Left cardiac atrium (tissue), 4 donors: Measurements from ENCODE around the gene SDCCAG8. TPM values are rescaled to one million over a fixed set of nuclear protein-coding genes. Genes with fewer than 3 reads are reported as not detected.

ENCODE experiments used
- ATAC-seq, 2 donors: fragments of 200-7000 bp; cut with Tn5 transposase; one replicate each; pipeline ENCODE4 v1.9.1; 2020; ENCODE audit warnings: mild to moderate bottlenecking in 2 of 2, moderate library complexity in 2 of 2
- DNase-seq: peaks from one replicate; pipeline ENCODE4 v3.0.0-alpha.2; 2020
- intact Hi-C, 2 donors: fragments of 100-400 bp; cut with DNase I; formaldehyde crosslinking; loops; one replicate each; pipeline versions ENCODE4 v1.14.1 to v1.15.1; 2022 to 2023
- microRNA-seq, 2 donors: library from miRNA; unstranded; fragments of <30 nt; microRNA quantifications; one replicate each; pipeline ENCODE4 v1.2.0, GENCODE V29; 2020
- total RNA-seq, 2 donors: library from RNA; stranded (reverse); fragmentation: NEBNext Ultra II Directional; extraction: Animal tissue kit (Norgen Biotek cat#: 25700); gene quantifications; one replicate each; pipeline ENCODE4 v1.2.1, GENCODE V29; 2021
- donor health status: DM: no; HTN: yes; CAD: no.
- donor health status: DM: no; HTN: yes; CAD: no; lungs with severe emphysema.
- donor health status: DM: yes; HTN: yes; CAD: no.
- donor health status: Dilated cardiomyopathy.

SDCCAG8 gene
- total RNA-seq, 2 donors from 2014 or later: 22.5 to 23.8 TPM

DNA sequence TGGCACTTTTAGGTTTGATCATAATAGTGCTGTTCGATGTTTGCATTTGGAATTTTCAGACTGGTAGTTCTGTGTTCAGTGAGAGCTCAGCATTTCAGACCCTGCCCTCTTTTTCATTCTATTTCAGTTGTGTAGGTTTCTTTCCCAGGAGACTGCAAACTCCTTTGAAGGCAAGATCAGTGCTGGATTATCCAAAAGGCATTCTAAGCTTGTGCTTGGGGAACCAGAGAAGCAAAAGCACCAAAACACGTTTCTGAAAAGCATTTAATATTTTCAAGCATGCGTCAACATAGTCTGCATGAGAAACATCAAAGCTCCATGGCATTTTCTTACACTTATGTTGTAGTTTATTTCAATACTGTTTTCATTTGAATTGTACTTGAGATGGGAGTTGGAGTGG lies 292.1 kb downstream of the SDCCAG8 start:
- ATAC-seq (no peak), DNase-seq (no peak)
- intact Hi-C loops: no loop called here

GRCh38 chr1:243548516-243548915 lies 292.7 kb downstream of the SDCCAG8 start:
- intact Hi-C loops: no loop called here
- no peak for DNase-seq

DNA sequence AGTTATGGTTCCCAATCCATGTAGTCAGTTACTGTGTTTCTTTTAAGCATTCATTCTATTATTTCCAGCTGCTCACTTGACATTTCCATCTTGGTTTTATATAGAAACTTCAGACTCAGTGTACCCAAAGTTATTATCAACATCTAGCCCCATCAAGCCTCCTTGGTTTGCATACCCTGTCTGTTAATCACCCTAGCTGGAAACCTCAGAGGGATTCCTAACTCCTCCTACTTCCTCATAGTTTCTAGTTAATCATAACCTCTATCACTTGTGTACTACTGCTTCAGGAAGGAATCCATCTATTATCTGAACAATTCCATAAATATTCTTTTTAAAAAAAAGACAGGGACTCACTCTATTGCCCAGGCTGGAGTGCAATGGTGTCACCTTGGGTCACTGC lies 293.3 kb downstream of the SDCCAG8 start:
- intact Hi-C loops: no loop called here
- DNase-seq: no peak
- no peak for ATAC-seq

More at GRCh38 chr1:243548516-243548915, 292.7 kb downstream of the SDCCAG8 start:
- no peak for ATAC-seq

Small RNAs within 50 kb of the gene (microRNA-seq; reads per million reads assigned to microRNA genes)
- gene MIR4677: 0.82 to 1.2 reads per million in 2 donors

Other genes with a start within 250 kb of the SDCCAG8 start
- gene CEP170, start 760 bp upstream of the SDCCAG8 start, total RNA-seq: 10 to 100 TPM; 40.7 to 40.8 TPM